ENCODE data around the gene TLR9. TPM values are rescaled to one million over a fixed set of nuclear protein-coding genes. Genes with fewer than 3 reads are reported as not detected.

Gene TLR9
- total and polyA plus RNA-seq, 7 donors, result 0.04 to 0.55 (median 0.24) TPM; not detected in 1

- Histone ChIP-seq H3K27ac (peak overlapping the region; percentile 94), H3K9me3 (no peaks in the 10 kb centered on the region), H3K4me3 (peak overlapping the region; percentile 80), H3K36me3 (ENCODE audit: insufficient read depth in 1 of 2, low read depth in 1 of 2) (peaks cover 0 to 12% of the 10 kb centered on the region in 2 donors), H3K27me3 (ENCODE audit: insufficient read depth in 3 of 3, low read length in 2 of 3) (no peaks in the 10 kb centered on the region), H3K4me1 (peaks cover 59% of the 10 kb centered on the region)
- intact Hi-C loops (cut with DNase I), result loop anchor here in 1 of 2 donors (5.0 kb wide), 1 partner anchor 40 kb away; the partner anchor contains the start of gene WDR82
- peak in 1 of 4 donors; percentile 1 for ATAC-seq
- TF ChIP-seq, protein P1, sequence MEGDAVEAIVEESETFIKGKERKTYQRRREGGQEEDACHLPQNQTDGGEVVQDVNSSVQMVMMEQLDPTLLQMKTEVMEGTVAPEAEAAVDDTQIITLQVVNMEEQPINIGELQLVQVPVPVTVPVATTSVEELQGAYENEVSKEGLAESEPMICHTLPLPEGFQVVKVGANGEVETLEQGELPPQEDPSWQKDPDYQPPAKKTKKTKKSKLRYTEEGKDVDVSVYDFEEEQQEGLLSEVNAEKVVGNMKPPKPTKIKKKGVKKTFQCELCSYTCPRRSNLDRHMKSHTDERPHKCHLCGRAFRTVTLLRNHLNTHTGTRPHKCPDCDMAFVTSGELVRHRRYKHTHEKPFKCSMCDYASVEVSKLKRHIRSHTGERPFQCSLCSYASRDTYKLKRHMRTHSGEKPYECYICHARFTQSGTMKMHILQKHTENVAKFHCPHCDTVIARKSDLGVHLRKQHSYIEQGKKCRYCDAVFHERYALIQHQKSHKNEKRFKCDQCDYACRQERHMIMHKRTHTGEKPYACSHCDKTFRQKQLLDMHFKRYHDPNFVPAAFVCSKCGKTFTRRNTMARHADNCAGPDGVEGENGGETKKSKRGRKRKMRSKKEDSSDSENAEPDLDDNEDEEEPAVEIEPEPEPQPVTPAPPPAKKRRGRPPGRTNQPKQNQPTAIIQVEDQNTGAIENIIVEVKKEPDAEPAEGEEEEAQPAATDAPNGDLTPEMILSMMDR (IDR thresholded peaks at IDR 0.05), result no peak
- 45 to 61% (median 56%) methylated on average over 6 of the region's 6 CpGs for WGBS, 3 donors
- DNase-seq, result peak in 1 of 2 donors; percentile 43
These were observed 11.7 kb upstream of the TLR9 start for GRCh38 chr3:52237006-52237656.

GRCh38 chr3:52236424-52236886 is 11.0 kb upstream of the TLR9 start:
- peak overlapping the region; percentile 80 for H3K4me3 ChIP-seq

GRCh38 chr3:52234516-52235447 is 9.3 kb upstream of the TLR9 start:
- H3K9me3 ChIP-seq, result no peaks in the 10 kb centered on the region
- no peaks in the 10 kb centered on the region for H3K27me3 ChIP-seq (ENCODE audit: insufficient read depth in 3 of 3, low read length in 2 of 3)
- H3K36me3 ChIP-seq (ENCODE audit: insufficient read depth in 1 of 2, low read depth in 1 of 2), result peaks cover 0 to 33% of the 10 kb centered on the region in 2 donors
- ATAC-seq (peak; percentile 44 to 66 (median 60)), DNase-seq (peak; percentile 50 to 83)
- intact Hi-C loops (cut with DNase I), result loop anchor here in 1 of 2 donors (5.0 kb wide), 1 partner anchor 43 kb away; the partner anchor contains the start of gene WDR82
- WGBS, 3 donors, result 42 to 52% (median 44%) methylated on average over 14 to 15 of the region's 15 CpGs
- H3K27ac ChIP-seq, result peak overlapping the region; percentile 94
- TF ChIP-seq, protein P1 (IDR thresholded peaks at IDR 0.05), result peak; percentile 41
- peak overlapping the region; percentile 72 for H3K4me3 ChIP-seq
- H3K4me1 ChIP-seq, result peaks cover 57% of the 10 kb centered on the region

More at GRCh38 chr3:52236424-52236886, 11.0 kb upstream of the TLR9 start:
- 29 to 36% (median 32%) methylated on average over 5 of the region's 5 CpGs for WGBS, 3 donors
- no peaks in the 10 kb centered on the region for H3K27me3 ChIP-seq (ENCODE audit: insufficient read depth in 3 of 3, low read length in 2 of 3)
- peaks cover 64% of the 10 kb centered on the region for H3K4me1 ChIP-seq
- ATAC-seq, result peak in 3 of 4 donors; percentile 24 to 44 (median 34)
- TF ChIP-seq, protein P1 (IDR thresholded peaks at IDR 0.05), result peak; percentile 10
- H3K9me3 ChIP-seq, result no peaks in the 10 kb centered on the region
- peak overlapping the region; percentile 94 for H3K27ac ChIP-seq
- H3K36me3 ChIP-seq (ENCODE audit: insufficient read depth in 1 of 2, low read depth in 1 of 2), result peaks cover 0 to 16% of the 10 kb centered on the region in 2 donors
- intact Hi-C loops (cut with DNase I), result loop anchor here in 1 of 2 donors (5.0 kb wide), 1 partner anchor 41 kb away; the partner anchor contains the start of gene WDR82
- peak; percentile 27 to 71 for DNase-seq

DNA sequence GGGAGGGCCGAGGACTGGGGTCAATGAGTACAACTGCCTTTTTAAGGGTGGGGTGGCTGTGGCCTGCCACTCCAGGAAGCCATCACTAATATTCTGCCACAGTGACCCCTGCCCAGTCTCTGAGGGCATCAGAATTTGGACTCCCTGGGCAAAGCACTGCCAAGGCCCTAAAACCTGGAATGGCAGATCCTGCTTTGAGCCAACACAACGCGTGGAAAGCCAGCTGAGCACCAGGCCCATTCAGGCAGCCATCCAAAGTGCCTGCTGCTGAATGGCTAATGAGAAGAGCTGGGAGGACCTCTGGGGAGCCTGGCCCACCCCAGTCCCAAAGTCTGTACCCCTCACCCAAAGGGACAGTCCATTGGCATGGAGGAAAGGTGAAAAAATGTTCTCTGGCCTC is 8.5 kb upstream of the TLR9 start:
- H3K9me3 ChIP-seq, result no peaks in the 10 kb centered on the region
- peaks cover 0 to 41% of the 10 kb centered on the region in 2 donors for H3K36me3 ChIP-seq (ENCODE audit: insufficient read depth in 1 of 2, low read depth in 1 of 2)
- intact Hi-C loops (cut with DNase I), result no loop called here
- DNase-seq (peak; percentile 33 to 79), ATAC-seq (peak in 3 of 4 donors; percentile 6 to 35 (median 9))
- H3K27ac ChIP-seq, result peak overlapping the region; percentile 94
- no peaks in the 10 kb centered on the region for H3K27me3 ChIP-seq (ENCODE audit: insufficient read depth in 3 of 3, low read length in 2 of 3)
- H3K4me1 ChIP-seq, result peaks cover 53% of the 10 kb centered on the region
- WGBS, 3 donors, result 21 to 43% (median 24%) methylated on average over 3 of the region's 3 CpGs
- peak overlapping the region; percentile 72 for H3K4me3 ChIP-seq
- TF ChIP-seq, protein P1 (IDR thresholded peaks at IDR 0.05), result no peak

Measured in psoas muscle (tissue), 8 donors.